ENCODE data around the gene ARHGEF4.

Gene ARHGEF4

DNA sequence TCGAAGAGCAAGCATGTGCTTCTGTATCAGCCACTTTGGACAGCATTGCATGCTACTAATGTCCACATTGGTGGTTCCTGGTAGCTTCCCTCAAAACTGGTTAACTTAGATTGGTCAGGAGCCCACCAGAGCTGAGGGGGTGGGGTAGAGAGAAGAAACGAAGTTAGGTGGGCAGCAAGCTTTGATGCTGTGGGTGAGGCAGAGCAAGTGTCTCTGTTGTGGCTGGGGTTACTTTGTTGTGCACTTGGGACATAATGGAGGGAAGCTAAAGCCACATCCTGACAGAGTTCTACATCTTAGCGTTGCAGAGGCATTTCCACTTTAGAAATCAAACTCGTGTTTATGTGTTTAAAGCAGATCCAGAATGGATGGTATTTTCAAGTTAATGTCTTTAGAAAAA lies 173.9 kb downstream of the ARHGEF4 start:
- DNase-seq (ENCODE audit: low spot score) (no peak), FAIRE-seq (no peak)

DNA sequence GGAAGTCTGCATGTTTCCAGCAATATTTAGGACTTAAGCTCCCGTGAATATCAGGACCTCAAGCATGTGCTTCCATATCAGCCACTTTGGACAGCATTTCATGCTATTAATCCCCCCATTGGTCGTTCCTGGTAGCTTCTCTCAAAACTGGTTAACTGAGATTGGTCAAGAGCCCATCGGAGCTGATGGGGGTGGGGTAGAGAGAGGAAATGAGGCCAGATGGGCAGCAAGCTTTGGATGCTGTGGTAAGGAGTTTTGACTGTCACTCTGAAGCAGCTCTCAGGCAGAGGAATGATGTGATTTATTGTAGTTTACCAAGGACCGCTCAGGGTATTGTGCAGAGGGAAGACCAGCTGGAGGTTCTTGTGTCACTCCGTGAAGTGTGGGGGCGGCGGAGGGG lies 174.8 kb downstream of the ARHGEF4 start:
- DNase-seq (ENCODE audit: low spot score) (no peak), FAIRE-seq (no peak)

DNA sequence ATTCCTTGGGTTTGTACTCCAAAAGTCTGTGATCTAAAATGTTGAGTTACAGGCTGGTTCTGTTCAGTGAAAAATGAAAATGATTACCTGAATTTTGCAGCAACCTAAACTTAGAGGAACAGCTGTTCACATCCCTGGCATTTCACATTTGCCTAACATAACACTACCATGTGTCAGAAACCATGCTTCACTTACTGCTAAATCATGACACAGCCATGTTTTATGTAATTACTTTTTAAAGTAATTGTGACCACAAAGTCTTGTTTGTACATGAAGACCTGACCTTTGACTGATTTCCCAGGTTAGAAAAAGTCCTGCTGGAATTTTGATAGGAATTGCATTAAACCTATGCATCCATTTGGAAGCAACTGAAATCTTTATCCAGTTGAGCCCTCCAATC lies 177.4 kb downstream of the ARHGEF4 start:
- DNase-seq (ENCODE audit: low spot score) (no peak), FAIRE-seq (no peak)

DNA sequence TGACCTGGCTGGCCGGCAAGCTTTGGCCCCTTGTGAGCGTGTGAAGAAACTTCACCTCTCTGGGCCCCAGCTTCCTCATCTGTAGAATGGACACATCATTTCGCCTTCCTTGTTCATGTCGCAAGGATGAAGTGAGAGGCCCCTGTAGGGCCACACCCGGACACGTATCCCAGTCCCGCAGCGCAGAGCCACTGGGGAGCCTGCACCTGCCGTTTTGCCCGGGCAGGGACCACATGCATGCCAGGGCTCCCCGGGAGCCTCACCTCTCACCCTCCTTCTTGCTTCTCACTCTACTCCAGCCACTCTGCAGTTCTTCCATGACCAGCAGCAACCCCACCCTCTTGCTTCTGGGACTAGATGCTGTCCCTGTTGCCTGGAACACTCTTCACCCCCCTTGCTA lies 179.1 kb downstream of the ARHGEF4 start:
- DNase-seq (ENCODE audit: low spot score) = no peak
- FAIRE-seq = no peak

DNA sequence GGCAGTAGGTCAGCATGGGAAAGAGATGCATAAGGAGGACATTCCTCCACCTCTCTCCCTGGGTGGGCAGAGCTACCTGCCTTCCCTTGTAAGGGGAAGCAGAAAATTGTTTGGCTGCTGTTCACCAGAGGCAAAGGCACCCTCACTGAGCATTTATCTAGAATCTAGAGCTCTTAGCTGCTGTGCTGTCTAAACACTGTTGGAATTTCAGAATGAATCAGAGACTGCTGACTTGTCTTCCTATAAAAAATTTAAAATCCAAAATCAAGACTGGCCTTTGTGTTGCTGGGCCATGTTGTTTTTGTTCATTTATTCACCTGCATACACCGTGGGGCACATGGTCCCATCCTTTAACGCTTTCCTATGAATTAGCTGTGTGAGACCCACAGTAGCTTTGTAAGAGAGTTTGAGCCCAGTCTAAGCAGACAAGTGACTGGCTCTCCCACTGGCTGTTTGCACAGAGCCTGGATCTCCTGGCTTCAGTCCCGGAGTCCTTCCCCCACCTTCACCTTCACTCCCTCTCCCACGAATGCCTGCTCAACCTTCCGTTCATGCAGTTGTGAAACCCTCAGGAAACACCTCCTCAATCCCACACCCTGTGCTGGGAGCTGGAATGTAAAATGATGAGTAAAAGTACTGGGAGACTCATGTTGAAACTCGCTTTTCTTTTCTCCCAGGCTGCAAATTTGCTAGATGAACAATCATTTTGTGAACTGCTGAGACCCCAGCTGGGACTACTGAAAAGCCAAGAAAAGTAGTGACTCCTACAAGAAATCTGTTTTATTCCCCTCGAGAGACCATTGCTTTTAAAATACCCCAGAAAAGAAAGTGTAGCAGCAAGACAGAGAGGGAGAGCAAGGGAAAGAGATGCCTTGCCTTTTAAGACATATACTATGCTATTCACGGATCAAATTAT lies 180.4 kb downstream of the ARHGEF4 start:
- FAIRE-seq = no peak
- peak; percentile 71 for DNase-seq (ENCODE audit: low spot score)

DNA sequence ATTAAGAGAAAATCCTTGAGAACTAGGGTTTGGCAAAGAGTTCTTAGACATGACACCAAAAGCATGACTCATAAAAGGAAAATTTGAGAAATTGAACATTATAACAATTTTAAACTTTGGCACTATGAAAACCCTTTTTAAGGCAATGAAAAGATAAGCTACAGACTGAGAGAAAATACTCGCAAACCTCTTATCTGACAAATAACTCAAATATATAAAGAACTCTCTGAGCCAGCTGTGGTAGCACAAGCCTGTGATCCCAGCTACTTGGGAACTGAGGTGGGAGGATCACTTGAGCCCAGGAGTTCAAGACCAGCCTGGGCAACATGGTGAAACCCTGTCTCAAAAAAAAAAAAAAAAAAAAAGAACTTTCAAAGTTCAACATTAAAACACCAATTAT lies 186.0 kb downstream of the ARHGEF4 start:
- FAIRE-seq = no peak
- DNase-seq (ENCODE audit: low spot score) = no peak

DNA sequence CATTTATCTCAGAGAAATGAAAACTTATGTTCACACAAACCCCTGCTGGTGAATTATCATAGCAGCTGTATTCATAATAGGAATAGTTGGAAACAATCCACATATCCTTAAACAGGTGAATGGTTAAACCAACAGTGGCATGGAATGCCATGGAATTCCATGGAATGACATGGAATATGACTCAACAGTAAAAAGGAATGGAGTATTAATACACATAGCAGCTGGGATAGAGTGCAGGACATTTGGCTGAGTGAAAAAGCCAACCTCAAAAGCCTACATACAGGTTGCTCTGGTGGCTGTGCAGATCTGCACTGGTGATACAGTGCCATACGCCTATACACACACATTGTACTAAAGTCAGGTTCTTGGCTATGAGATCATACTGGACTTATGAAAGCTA lies 187.0 kb downstream of the ARHGEF4 start:
- FAIRE-seq = no peak
- no peak for DNase-seq (ENCODE audit: low spot score)

DNA sequence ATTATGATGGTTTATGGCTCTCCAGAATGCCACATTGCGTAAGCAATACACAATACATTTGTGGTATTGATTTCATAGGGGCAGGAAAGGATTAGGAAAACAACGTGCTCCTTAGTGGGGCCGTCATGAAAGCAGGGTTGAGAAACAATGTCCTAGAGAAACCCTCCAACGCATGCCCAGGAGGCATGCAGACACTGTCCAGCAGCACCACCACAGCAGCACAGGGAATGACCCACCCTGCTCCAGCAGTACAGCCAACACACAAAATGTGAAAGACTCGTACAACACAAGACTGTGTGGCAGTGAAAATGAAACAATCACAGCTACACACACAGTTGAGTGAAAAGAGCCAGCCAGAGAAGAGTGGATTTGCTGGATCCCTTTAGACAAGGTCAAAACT lies 190.2 kb downstream of the ARHGEF4 start:
- DNase-seq (ENCODE audit: low spot score) (no peak), FAIRE-seq (peak; percentile 44)

DNA sequence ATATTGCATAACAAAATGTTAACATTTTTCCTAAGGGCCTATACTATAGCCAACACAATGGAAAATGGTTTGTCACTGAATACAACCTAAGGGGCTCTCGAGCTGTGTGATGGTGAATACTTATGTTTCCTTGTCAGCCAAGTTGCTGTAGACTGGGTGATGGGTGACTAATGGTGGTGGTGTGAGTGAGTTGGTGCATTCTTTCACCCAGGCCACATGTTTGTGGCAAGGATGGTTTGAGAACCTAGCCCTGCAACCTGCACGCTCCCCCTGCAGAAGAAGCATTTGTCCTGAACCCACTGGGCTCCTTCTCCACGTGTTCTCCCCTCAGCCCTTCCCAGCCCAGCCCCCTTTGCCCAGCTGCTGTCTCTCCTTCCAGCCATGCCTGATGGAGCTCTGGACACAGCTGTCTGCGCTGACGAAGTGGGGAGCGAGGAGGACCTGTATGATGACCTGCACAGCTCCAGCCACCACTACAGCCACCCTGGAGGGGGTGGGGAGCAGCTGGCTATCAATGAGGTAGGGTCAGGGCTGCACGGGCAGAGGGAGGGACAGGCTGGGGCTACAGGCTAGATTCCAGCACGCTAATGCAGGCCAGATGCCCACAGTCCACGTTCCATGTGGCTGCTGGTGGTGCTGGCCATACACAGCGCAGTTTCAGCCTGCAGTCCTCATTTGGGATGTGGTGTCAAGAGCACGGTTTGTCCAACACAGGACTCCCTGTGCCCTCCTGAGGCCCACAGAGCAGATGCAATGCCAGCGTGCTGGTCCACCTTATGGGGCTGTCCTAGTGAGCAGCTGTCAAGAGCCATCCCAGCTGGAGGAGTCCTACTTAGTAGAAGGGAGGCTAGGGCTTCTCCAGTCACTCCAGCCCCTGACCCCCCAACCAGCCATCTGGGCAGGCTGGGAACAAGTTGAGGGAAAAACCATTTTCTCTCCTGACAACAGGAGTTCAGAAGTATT lies 191.1 kb downstream of the ARHGEF4 start:
- FAIRE-seq (no peak), DNase-seq (ENCODE audit: low spot score) (no peak)

DNA sequence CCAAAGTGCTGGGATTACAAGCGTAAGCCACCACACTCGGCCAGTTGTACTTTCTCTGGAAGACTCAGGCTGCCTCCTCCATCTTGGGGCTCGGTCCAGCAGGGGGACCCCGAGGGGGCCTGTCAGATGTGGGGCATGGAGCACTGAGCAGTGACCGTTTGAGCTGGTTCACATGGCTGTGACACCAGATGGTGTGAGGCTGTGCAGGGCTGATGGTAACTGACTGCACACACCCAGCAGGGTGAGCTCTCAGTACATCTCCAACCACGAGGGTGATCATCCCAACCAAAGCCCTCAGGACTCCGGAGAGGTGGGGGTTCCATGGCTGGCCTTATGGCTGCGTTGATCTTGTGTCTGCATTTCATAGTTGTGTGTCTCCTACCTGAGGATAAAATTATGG lies 193.1 kb downstream of the ARHGEF4 start:
- FAIRE-seq (no peak), DNase-seq (ENCODE audit: low spot score) (no peak)

DNA sequence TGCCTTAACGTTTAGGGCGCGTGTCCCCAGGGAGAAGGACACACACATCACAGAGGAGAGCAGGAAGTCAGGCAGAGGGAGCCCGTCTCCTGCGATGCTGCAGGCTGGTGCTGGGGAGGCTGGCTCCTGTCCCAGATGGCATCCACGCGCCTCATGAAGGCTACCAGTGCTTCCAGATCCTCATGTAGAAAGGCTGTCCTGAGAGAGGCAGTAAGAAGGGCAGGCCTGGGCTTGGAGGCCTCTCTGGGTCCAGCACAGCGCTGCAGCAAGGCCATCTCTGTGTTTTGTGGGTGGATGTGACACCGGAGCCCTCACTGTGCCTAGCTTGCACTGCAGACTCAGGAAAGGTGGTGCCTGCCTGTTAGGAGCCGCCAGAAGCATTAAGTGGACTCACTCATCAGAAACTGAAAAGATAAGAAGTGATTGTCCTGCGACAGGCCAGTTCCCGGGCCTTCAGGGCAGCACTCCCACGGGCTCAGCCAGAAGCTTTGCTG lies 193.8 kb downstream of the ARHGEF4 start:
- FAIRE-seq (no peak), DNase-seq (ENCODE audit: low spot score) (no peak)

DNA sequence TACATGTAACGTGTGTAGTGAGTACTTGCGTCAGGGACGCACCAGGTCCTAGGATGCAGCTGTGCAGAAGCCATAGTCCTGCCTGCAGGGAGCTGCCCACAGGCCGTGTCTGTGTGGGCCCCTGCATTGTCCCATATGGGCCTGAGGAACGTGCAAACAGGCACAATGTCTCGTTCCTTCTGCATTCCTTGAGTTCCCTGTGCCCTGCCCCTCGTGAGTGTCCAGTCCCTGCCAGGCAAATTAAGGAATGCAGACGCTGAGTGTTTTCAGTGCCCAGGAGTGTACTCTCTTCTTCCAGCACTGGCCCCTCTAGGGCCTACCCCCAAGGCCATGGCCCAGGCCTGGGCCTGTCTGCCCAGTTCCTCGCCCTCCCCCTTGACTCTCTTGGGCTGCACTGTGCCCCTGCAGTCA lies 194.7 kb downstream of the ARHGEF4 start:
- DNase-seq (ENCODE audit: low spot score) (no peak), FAIRE-seq (no peak)

DNA sequence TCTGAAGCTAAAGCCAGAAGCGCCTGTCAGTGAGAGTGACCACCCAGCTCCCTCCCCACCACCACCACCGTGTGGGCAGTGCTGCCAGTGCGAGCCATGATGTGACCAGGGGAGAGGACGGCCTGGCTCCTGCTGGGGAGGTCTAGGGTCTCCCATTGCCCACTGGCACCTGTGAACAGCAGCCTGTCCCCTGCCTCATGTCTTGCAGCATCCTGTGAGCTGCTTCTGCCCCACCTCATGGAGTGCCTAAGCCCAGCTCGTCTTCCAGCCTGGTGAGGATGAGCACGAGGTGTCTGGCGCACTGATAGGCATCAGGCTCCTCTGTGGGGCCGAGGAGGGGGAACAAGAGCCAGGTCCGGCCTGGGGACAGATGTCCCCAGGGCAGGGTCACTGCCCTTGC lies 195.2 kb downstream of the ARHGEF4 start:
- FAIRE-seq (no peak), DNase-seq (ENCODE audit: low spot score) (no peak)

DNA sequence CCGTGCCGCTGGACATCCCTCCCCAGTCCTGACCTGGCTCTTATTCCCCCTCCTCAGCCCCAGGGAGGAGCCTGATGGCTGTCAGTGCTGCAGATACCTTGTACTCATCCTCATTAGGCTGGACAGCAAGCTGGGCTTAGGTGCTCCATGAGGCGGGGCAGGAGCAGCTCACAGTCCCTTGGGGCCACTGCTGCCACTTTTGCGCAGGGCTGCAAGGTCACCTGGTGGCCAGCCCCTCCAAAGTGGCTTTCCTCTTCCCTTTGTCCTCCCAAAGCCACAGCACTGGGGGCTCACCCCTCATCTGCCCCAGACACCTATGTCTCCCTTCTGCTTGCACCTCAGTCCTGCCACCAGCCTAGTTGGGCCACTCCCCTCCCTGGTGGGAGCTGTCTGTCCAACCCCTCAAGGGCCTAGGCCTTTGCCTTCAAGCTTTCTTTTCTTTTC lies 195.7 kb downstream of the ARHGEF4 start:
- FAIRE-seq = no peak
- DNase-seq (ENCODE audit: low spot score) = no peak

DNA sequence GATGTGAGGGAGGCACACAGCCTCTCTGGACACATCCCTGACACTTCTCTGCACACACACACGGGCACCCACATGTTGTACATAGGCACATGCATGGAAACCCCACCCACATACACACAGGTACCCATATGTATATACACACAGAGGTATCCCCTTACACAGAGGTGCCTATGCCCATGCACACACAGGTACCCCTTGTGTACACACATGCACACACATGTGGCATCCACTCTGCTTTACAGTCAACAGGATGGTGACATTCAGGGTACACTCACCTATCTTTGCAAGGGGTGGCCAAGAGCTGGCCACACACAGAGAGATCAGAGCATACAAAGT lies 197.0 kb downstream of the ARHGEF4 start:
- no peak for FAIRE-seq

DNA sequence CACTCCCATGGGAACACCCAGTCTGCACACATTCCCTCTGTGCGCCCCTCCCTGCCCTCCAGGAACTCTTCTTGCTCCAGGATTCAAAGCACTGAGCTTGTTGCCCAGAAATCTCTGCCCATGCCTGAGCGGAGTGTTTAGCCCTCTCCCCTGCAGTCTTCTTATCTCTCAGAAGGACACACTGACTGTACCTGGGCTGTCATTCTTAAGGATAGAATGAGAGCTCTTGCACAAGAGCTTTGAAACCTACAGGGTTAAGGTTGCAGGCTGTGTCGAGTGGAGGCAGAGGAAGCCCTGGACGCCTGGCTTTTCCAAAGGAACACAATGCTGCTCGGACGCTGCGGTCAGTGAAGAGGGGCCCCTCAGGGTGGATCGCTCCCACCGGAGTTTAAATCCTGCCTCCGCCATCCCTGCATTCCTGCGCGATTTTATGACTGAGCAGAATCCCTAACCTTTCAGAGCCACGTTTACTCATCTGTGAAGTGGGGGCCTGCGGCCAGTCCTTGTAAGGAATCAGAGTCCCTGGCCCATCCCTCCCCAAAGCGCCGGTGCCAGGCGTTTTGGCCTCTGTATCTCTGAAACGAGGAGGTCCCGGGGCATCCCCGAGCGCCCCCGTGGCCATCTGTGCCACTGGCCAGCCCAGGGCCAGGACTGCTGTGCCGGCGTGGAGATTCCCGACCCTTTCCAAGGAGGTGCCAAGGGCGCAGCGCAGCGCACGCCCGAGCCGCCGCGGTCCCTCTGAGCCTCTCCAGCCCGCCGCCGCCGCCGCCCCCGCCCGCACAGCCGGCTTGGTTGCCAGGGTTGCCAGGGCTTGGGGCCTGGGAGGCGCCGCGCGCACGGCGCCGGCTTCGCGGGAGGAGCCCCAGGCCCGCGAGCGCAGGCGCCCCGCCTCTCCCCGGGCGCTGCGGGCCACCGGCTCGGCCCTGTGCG lies 197.7 kb downstream of the ARHGEF4 start:
- no peak for DNase-seq (ENCODE audit: low spot score)
- no peak for FAIRE-seq

More for the DNA sequence above, 197.0 kb downstream of the ARHGEF4 start:
- DNase-seq (ENCODE audit: low spot score) = no peak

DNA sequence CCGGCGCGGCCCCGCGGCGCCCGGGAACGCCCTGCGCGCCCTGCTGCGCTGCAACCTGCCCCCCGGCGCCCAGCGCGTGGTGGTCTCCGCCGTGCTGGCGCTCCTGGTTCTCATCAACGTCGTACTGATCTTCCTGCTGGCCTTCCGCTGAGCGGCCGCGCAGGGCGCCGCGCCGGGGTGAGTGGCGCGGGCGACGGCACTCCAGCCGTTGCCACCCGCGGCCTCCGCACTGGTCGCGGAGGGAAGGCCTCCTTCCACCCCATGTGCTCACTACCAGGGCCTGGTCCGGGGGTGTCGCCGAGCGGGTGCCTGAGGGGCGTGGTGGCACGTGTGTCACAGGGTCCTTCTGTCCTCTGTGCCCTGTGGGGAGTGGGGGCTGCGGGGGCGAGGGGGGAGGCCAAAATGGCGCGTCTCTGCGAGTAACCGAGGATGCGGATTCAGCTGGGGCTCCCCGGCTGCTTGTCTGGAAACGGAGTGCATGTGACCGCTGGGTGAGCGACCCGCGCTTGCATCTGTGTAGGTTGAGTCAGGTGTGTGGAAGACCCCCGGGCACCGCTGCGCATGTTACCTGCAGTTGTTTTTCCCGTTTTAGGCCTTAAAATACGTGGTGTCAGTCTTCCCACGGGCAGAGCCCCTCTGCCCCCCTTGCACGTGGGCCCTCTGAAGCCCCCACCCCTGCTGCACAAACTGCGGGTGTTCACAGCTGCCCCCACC lies 198.6 kb downstream of the ARHGEF4 start:
- FAIRE-seq (no peak), DNase-seq (ENCODE audit: low spot score) (no peak)

DNA sequence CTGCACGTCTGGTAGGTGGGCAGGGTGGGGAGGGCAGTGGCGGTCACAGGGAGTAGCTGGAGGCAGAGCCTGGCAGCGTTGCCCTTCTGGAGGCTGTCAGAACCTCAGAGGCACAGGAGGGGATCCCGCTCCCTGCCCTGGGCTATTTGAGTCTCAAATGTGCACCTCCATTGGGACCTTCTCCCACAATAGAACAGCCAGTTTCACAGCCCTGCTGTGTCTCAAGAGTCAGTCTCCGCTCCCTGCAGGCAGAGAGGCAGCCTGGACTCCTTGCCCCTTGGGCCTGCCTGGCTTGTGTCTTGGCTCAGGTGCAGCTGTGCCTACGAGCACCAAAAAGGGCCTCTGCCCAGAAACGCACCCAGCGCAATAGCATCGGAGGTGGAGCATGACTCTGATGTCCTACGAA lies 199.1 kb downstream of the ARHGEF4 start:
- no peak for DNase-seq (ENCODE audit: low spot score)
- no peak for FAIRE-seq

DNA sequence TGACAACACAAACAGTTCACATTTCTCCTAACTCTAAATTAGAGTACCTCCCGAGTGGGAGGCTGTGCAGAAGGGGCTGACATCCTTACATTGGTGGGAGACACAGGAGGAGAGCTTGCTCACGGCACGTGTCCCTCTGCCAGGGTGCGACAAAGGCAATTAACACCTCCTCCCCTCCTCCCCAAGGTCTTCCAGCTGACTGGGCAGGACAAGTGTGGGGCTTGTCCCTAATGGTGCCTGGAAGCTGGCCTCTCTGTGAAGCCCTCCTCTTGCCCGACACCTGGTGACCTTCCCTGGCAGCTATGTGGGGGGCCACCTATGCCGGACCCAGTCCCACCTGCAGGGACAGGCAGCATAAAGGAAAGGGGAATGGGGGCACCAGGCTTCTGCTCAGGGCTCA lies 199.6 kb downstream of the ARHGEF4 start:
- no peak for DNase-seq (ENCODE audit: low spot score)

DNA sequence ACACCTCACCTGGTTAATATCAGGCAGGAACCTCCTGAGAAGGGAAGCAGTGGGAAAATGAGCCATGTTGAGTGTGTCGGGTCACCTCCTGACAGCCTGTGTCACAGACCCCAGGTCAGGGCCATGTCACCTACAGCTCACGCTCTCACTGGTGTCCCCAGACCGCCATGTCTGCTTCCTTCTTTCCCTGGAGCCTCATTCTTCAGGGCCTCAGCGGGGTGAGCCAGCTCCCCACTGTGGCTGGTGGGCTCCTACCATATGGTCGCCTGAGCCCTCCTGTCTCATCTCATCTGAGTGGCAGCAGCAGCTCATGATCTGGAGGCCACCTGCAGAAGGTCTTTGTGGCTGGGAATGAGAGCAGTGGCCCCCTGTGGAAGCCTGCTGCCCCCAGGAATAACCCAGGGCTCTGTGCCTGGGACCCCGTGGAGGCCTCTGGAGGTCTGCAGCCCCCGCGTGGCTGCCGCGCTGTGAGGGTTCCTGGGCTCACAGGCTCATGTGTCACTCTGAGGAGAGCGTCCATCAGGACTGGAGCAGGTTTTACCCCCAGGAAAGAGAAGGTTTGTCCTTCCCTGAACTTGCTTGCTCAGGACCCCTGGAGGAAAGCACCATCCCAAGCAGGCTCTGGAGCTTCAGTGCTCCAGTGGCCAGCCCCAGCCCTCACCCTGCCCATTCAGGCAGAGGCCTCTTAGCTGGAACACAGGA lies 200.1 kb downstream of the ARHGEF4 start:
- FAIRE-seq (no peak), DNase-seq (ENCODE audit: low spot score) (no peak)

More for the DNA sequence above, 199.6 kb downstream of the ARHGEF4 start:
- no peak for FAIRE-seq

Measured in urothelium cell line (cell line).